H9 (cell line): ENCODE data around the gene APOL4. TPM values are rescaled to one million over a fixed set of nuclear protein-coding genes. Genes with fewer than 3 reads are reported as not detected.

Source experiments
- DNase-seq: peaks from one replicate; pipeline ENCODE4 v3.0.0-alpha.2; 2017
- H2AFZ ChIP-seq: one replicate; pipeline ENCODE4 v1.6.1; 2013; ENCODE audit warnings: mild to moderate bottlenecking, low read length, control low read depth, moderate library complexity
- H2AK5ac ChIP-seq: 2 replicates; pipeline ENCODE4 v1.6.1; 2013; ENCODE audit warnings: low read length, control low read depth, mixed read lengths; ENCODE audit not compliant: insufficient read length
- H2BK120ac ChIP-seq: one replicate; pipeline ENCODE4 v1.6.1; 2013; ENCODE audit warnings: low read depth, mild to moderate bottlenecking, low read length, control low read depth, inconsistent platforms; ENCODE audit not compliant: poor library complexity, severe bottlenecking
- H2BK12ac ChIP-seq: 2 replicates; pipeline ENCODE4 v1.6.1; 2013; ENCODE audit warnings: low read length, control low read depth, mixed read lengths, low read depth; ENCODE audit not compliant: insufficient read length
- H2BK15ac ChIP-seq: 2 replicates; pipeline ENCODE4 v1.6.1; 2013; ENCODE audit warnings: low read depth, low read length, control low read depth
- H2BK20ac ChIP-seq: one replicate; pipeline ENCODE4 v1.6.1; 2013; ENCODE audit warnings: low read depth, mild to moderate bottlenecking, low read length, control low read depth, inconsistent platforms; ENCODE audit not compliant: poor library complexity, severe bottlenecking
- H2BK5ac ChIP-seq: 2 replicates; pipeline ENCODE4 v1.6.1; 2013; ENCODE audit warnings: low read length, control low read depth, mixed read lengths; ENCODE audit not compliant: insufficient read length
- H3K14ac ChIP-seq: 2 replicates; pipeline ENCODE4 v1.6.1; 2013; ENCODE audit warnings: low read length, control low read depth; ENCODE audit not compliant: insufficient read depth
- H3K18ac ChIP-seq: 2 replicates; pipeline ENCODE4 v1.6.1; 2013; ENCODE audit warnings: low read depth, mild to moderate bottlenecking, mixed read lengths, low read length, control low read depth; ENCODE audit not compliant: insufficient read length
- H3K23ac ChIP-seq: 2 replicates; pipeline ENCODE4 v1.6.1; 2013; ENCODE audit warnings: low read length, control low read depth, mixed read lengths, low read depth; ENCODE audit not compliant: insufficient read length
- H3K23me2 ChIP-seq: 2 replicates; pipeline ENCODE4 v1.6.1; 2013; ENCODE audit warnings: low read depth, mild to moderate bottlenecking, mixed read lengths, low read length, control low read depth; ENCODE audit not compliant: insufficient read length, poor library complexity, severe bottlenecking
- H3K27ac ChIP-seq: 2 replicates; pipeline ENCODE4 v1.5.1; 2013; ENCODE audit warnings: low read length, control low read depth, mixed read lengths, low read depth; ENCODE audit not compliant: insufficient read length
- H3K27me3 ChIP-seq: 2 replicates; pipeline ENCODE4 v1.6.1; 2013; ENCODE audit warnings: low read length, control low read depth, inconsistent platforms; ENCODE audit not compliant: insufficient read depth
- H3K4ac ChIP-seq: 2 replicates; pipeline ENCODE4 v1.6.1; 2013; ENCODE audit warnings: low read depth, mild to moderate bottlenecking, control low read depth, inconsistent platforms, low read length, moderate library complexity
- H3K4me1 ChIP-seq: 2 replicates; pipeline ENCODE4 v1.6.1; 2013; ENCODE audit warnings: low read length, control low read depth, inconsistent platforms; ENCODE audit not compliant: insufficient read depth
- H3K4me2 ChIP-seq: 2 replicates; pipeline ENCODE4 v1.6.1; 2013; ENCODE audit warnings: low read length, control low read depth, mixed read lengths; ENCODE audit not compliant: insufficient read length, insufficient read depth
- H3K56ac ChIP-seq: 2 replicates; pipeline ENCODE4 v1.6.1; 2013; ENCODE audit warnings: low read depth, mild to moderate bottlenecking, mixed read lengths, low read length, control low read depth; ENCODE audit not compliant: insufficient read length
- H3K79me1 ChIP-seq: 2 replicates; pipeline ENCODE4 v1.6.1; 2013; ENCODE audit warnings: low read depth, mild to moderate bottlenecking, moderate library complexity, low read length, control low read depth, inconsistent platforms; ENCODE audit not compliant: insufficient read depth, poor library complexity, severe bottlenecking
- H3K79me2 ChIP-seq: 2 replicates; pipeline ENCODE4 v1.6.1; 2013; ENCODE audit warnings: low read length, control low read depth, inconsistent platforms; ENCODE audit not compliant: insufficient read depth
- H3K9ac ChIP-seq: 2 replicates; pipeline ENCODE4 v1.6.1; 2013; ENCODE audit warnings: low read length, control low read depth, mixed read lengths; ENCODE audit not compliant: insufficient read length; ENCODE audit errors: extremely low read depth
- H3K9me3 ChIP-seq: one replicate; pipeline ENCODE4 v1.6.1; 2013; ENCODE audit warnings: low read depth, low read length, inconsistent platforms; ENCODE audit not compliant: control insufficient read depth
- H3T11ph ChIP-seq: one replicate; pipeline ENCODE4 v1.6.1; 2013; ENCODE audit warnings: mild to moderate bottlenecking, low read length, control low read depth, inconsistent platforms
- H4K20me1 ChIP-seq: one replicate; pipeline ENCODE4 v1.6.1; 2013; ENCODE audit not compliant: control insufficient read depth, insufficient read length, insufficient read depth
- H4K5ac ChIP-seq: 2 replicates; pipeline ENCODE4 v1.6.1; 2013; ENCODE audit warnings: low read depth, mild to moderate bottlenecking, mixed read lengths, low read length, control low read depth; ENCODE audit not compliant: insufficient read length
- H4K8ac ChIP-seq: replicated peaks from 2 replicates; pipeline ENCODE4 v1.6.1; 2013; ENCODE audit warnings: low read length, control low read depth, mixed read lengths, low read depth; ENCODE audit not compliant: insufficient read length
- H4K91ac ChIP-seq: 2 replicates; pipeline ENCODE4 v1.6.1; 2013; ENCODE audit warnings: low read depth, mild to moderate bottlenecking, moderate library complexity, mixed read lengths, low read length, control low read depth; ENCODE audit not compliant: insufficient read length
- H3K27ac Mint-ChIP-seq, 3 experiments: 2 replicates in 2 of 3; 3 replicates in 1 of 3; pipeline ENCODE4 v1.8.0; 2020 to 2021; ENCODE audit warnings: mixed read lengths in 3 of 3, mild to moderate bottlenecking in 1 of 3, moderate library complexity in 1 of 3
- H3K27me3 Mint-ChIP-seq: 2 replicates; pipeline ENCODE4 v1.8.0; 2021; ENCODE audit warnings: low read depth, mild to moderate bottlenecking, moderate library complexity, mixed read lengths
- H3K36me3 Mint-ChIP-seq, 3 experiments: 2 replicates in 2 of 3; 3 replicates in 1 of 3; pipeline ENCODE4 v1.8.0; 2020 to 2021; ENCODE audit warnings: low read depth in 3 of 3, mixed read lengths in 3 of 3; ENCODE audit not compliant: insufficient read depth in 1 of 3
- H3K4me1 Mint-ChIP-seq, 2 experiments: 2 replicates each; pipeline ENCODE4 v1.8.0; 2020; ENCODE audit warnings: mixed read lengths in 2 of 2
- H3K4me3 Mint-ChIP-seq, 2 experiments: 2 replicates in 1 of 2; 3 replicates in 1 of 2; pipeline ENCODE4 v1.8.0; 2020 to 2021; ENCODE audit warnings: mild to moderate bottlenecking in 2 of 2, mixed read lengths in 2 of 2, moderate library complexity in 1 of 2
- H3K9me3 Mint-ChIP-seq, 2 experiments: 2 replicates in 1 of 2; 3 replicates in 1 of 2; pipeline ENCODE4 v1.8.0; 2020; ENCODE audit warnings: mild to moderate bottlenecking in 2 of 2, mixed read lengths in 2 of 2, moderate library complexity in 1 of 2
- WGBS: extraction: QIAGEN DNeasy Blood & Tissue Kit; methylation state at CpG from one replicate; pipeline ENCODE4 v1.1.7; 2013; ENCODE audit warnings: missing lambda C conversion rate, low lambda C conversion rate, mixed read lengths; ENCODE audit not compliant: insufficient read length; ENCODE audit errors: extremely low coverage; 5-methylcytosine and 5-hydroxymethylcytosine counted together
- total RNA-seq: library from RNA; stranded (reverse); gene quantifications from 2 replicates; pipeline ENCODE4 v1.2.1, GENCODE V29; 2021
- TF ChIP-seq, protein P1 (sequence below): fragments of 200-600 bp; sonication (generic); conservative IDR thresholded peaks from 3 replicates; pipeline ENCODE4 v1.8.0; 2021; ENCODE audit warnings: antibody characterized with exemption, mild to moderate bottlenecking

APOL4 gene
- total RNA-seq, 1 experiment from 2014 or later: not detected

DNA sequence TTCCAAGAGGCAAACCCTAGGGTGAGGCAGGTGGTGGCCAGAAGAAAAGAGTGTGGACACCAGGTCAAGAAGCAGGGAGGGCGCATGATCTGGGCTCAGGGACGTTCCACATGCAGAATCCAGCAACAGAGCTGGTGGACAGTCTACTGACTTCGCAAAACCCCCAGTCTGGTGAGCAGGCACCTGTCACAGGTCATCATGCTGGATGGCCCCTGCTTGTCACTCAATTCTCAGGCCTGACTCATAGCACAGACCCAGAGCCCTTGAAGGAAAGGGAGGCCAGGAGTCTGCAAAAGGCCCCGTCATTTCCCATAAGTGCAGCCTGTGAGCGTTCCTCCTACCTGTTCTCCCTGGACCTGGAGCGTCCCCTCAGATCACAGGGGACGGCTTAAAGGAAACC, 18.2 kb downstream of the APOL4 start:
- no peaks in the 10 kb centered on the region for H3K9me3 ChIP-seq
- no peak overlapping the region for H3K4ac ChIP-seq
- H3K27ac Mint-ChIP-seq: no peak overlapping the region; a peak in 1 of 7 replicates
- no peak overlapping the region for H3K4me3 Mint-ChIP-seq
- no CpG with 5 or more reads among the region's 7 CpGs for WGBS
- H4K8ac ChIP-seq: no peak overlapping the region
- no peak overlapping the region for H3K56ac ChIP-seq
- H4K91ac ChIP-seq: no peak overlapping the region
- no peak overlapping the region for H2BK120ac ChIP-seq
- H3K23me2 ChIP-seq: no peaks in the 10 kb centered on the region
- H3K14ac ChIP-seq: no peak overlapping the region
- no peak for DNase-seq
- H2BK5ac ChIP-seq: no peak overlapping the region
- no peaks in the 10 kb centered on the region; a peak in 1 of 5 replicates for H3K9me3 Mint-ChIP-seq
- H3K9ac ChIP-seq: no peak overlapping the region
- no peak overlapping the region for H2AK5ac ChIP-seq
- no peak overlapping the region for H2BK20ac ChIP-seq
- H4K5ac ChIP-seq: no peak overlapping the region
- no peaks in the 10 kb centered on the region; the same call in 1 of the 2 replicates for H3K27me3 ChIP-seq
- H3K23ac ChIP-seq: no peak overlapping the region
- H2BK15ac ChIP-seq: no peak overlapping the region
- H3K18ac ChIP-seq: no peak overlapping the region
- H2AFZ ChIP-seq: no peak overlapping the region
- peaks cover 5% of the 10 kb centered on the region for H3K27me3 Mint-ChIP-seq
- H3K27ac ChIP-seq: no peak overlapping the region
- peaks cover 16 to 21% of the 10 kb centered on the region in 2 experiments for H3K4me1 Mint-ChIP-seq
- no peaks in the 10 kb centered on the region for H3K4me1 ChIP-seq
- H2BK12ac ChIP-seq: no peak overlapping the region
- H3K79me2 ChIP-seq: no peaks in the 10 kb centered on the region
- H3K4me2 ChIP-seq: no peak overlapping the region
- H4K20me1 ChIP-seq: no peaks in the 10 kb centered on the region
- no peaks in the 10 kb centered on the region for H3K79me1 ChIP-seq
- TF ChIP-seq, protein P1, sequence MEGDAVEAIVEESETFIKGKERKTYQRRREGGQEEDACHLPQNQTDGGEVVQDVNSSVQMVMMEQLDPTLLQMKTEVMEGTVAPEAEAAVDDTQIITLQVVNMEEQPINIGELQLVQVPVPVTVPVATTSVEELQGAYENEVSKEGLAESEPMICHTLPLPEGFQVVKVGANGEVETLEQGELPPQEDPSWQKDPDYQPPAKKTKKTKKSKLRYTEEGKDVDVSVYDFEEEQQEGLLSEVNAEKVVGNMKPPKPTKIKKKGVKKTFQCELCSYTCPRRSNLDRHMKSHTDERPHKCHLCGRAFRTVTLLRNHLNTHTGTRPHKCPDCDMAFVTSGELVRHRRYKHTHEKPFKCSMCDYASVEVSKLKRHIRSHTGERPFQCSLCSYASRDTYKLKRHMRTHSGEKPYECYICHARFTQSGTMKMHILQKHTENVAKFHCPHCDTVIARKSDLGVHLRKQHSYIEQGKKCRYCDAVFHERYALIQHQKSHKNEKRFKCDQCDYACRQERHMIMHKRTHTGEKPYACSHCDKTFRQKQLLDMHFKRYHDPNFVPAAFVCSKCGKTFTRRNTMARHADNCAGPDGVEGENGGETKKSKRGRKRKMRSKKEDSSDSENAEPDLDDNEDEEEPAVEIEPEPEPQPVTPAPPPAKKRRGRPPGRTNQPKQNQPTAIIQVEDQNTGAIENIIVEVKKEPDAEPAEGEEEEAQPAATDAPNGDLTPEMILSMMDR: no peak
- no peak overlapping the region for H3T11ph ChIP-seq
- H3K36me3 Mint-ChIP-seq: no peaks in the 10 kb centered on the region
